Spleen (tissue), 7 donors: ENCODE data around the gene RTCA.

Experiments used
- CTCF ChIP-seq, 11 experiments: fragments of 200-600 bp in 7 of 11; fragments of 450-650 bp in 4 of 11; sonication (generic) in 4 of 11; IDR thresholded peaks in 8 of 11; conservative IDR thresholded peaks in 3 of 11; 1 replicate in 7 of 11; 2 replicates in 4 of 11; pipeline versions ENCODE4 v1.4.0 to v1.8.0; 2016 to 2021; ENCODE audit warnings: antibody characterized with exemption in 11 of 11, inconsistent platforms in 4 of 11, mild to moderate bottlenecking in 1 of 11
- POLR2A ChIP-seq, 3 donors: fragments of 450-650 bp; IDR thresholded peaks; one replicate each; pipeline ENCODE4 v1.5.1; 2017; ENCODE audit warnings: antibody characterized with exemption in 3 of 3, mild to moderate bottlenecking in 1 of 3
- POLR2AphosphoS5 ChIP-seq, 3 donors: sonication (generic); formaldehyde crosslinking; IDR thresholded peaks; one replicate each; pipeline ENCODE4 v1.5.1; 2017; ENCODE audit warnings: antibody characterized with exemption in 3 of 3
- donor health status: DM: no; HTN: no; CAD: no; lungs with moderate emphysema.
- donor health status: DM: no; HTN: no; CAD: no.
- donor health status: DM: no; HTN: no; CAD: no.

GRCh38 chr1:100328133-100328532 is 62.1 kb downstream of the RTCA start:
- TF ChIP-seq CTCF (IDR thresholded peaks at IDR 0.05 in 8 of 11, conservative IDR thresholded peaks at IDR 0.05 in 3 of 11), result no peak
- no peak for TF ChIP-seq POLR2A (IDR thresholded peaks at IDR 0.05)
- no peak for TF ChIP-seq POLR2AphosphoS5 (IDR thresholded peaks at IDR 0.05)
